NB4 (cell line): ENCODE results near the gene FBXW4.

Experiments
- DNase-seq: peaks from one replicate; pipeline ENCODE4 v3.0.0; 2010; ENCODE audit warnings: low read depth
- H3K4me3 ChIP-seq: one replicate; pipeline ENCODE4 v1.5.1; 2011; ENCODE audit warnings: mild to moderate bottlenecking, low read depth, low read length, moderate library complexity
- CTCF ChIP-seq: IDR thresholded peaks from one replicate; pipeline ENCODE4 v1.5.1; 2012; ENCODE audit warnings: low read depth, low read length
- MAX ChIP-seq: IDR thresholded peaks from 2 replicates; pipeline ENCODE4 v1.6.1; 2011; ENCODE audit warnings: low read depth, low read length
- MYC ChIP-seq: IDR thresholded peaks from 2 replicates; pipeline ENCODE4 v1.6.1; 2011; ENCODE audit warnings: low read depth, low read length
- POLR2A ChIP-seq: IDR thresholded peaks from 2 replicates; pipeline ENCODE4 v1.6.1; 2011; ENCODE audit warnings: mild to moderate bottlenecking; ENCODE audit not compliant: insufficient read length; ENCODE audit errors: extremely low read depth

FBXW4 gene

GRCh38 chr10:101725296-101726114 lies 30.5 kb upstream of the FBXW4 start:
- no peak overlapping the region for H3K4me3 ChIP-seq
- no peak for TF ChIP-seq POLR2A
- no peak for DNase-seq

DNA sequence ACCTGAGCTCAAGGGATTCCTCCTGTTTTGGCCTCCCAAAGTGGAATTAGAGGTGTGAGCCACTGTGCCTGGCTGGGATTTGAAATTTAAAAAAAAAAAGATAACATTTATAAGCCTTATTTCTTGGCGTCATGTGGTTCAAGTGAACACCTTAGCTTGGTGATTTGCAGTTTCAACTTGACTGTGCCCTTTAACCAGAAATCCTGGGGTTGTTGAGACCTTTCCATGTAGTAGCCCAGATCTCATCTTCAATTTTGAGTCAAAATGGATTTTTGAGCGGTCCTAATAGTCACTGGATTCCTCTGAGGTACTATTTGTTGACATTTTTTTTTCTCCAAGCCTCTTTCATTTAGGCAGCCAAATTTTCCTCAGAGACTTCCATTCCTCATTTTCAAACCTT lies 29.5 kb upstream of the FBXW4 start:
- TF ChIP-seq POLR2A (no peak), CTCF (no peak), MYC (no peak), MAX (no peak)
- no peak for DNase-seq
- no peak overlapping the region for H3K4me3 ChIP-seq

GRCh38 chr10:101723176-101723575 lies 28.2 kb upstream of the FBXW4 start:
- H3K4me3 ChIP-seq, result no peak overlapping the region
- no peak for DNase-seq
- TF ChIP-seq CTCF (no peak), MAX (no peak), MYC (no peak), POLR2A (no peak)

DNA sequence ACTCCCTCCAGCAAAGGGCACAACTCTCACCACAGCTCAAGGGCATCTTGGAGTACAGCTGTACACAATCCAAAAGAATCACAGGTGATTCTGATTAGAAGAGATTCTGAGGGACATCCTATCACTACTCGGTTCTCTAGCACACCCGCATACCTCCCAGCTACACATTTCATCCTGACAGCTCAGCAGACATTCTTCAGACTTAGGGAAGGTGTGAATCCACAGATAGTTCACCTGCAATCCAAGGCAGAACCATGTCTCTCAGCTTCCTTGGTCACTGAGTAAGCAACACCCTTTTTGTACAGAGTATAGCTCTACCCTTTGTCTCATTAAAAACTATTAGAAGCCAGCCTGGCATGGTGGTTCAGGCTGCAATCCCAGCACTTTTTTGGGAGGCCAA lies 26.8 kb upstream of the FBXW4 start:
- no peak for DNase-seq
- TF ChIP-seq MAX (no peak), CTCF (no peak), POLR2A (no peak), MYC (no peak)
- no peak overlapping the region for H3K4me3 ChIP-seq

DNA sequence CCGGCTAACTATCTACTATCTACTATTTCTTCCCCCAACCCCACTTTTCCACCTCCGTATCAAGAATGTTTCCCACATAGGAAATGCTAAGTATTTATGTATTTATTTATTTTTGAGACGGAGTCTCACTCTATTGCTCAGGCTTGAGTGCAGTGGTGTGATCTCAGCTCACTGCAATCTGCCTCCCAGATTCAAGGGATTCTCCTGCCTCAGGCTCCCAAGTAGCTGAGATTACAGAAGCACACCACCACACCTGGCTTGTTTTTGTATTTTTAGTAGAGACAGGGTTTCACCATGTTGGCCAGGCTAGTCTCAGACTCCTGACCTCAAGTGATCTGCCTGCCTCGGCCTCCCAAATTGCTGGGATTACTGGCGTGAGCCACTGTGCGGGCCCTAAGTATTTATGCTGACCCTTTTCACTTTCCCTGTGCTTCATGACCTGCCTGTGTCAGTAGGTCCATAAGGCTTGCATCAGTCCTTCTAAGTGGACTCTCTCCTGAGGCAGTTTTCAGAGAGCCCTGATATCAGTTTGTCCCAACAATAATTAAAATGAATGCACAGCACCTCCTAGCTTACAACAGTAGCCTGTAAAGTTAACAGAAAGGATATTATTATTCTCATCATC lies 25.7 kb upstream of the FBXW4 start:
- no peak for DNase-seq
- no peak overlapping the region for H3K4me3 ChIP-seq
- TF ChIP-seq MAX, result no peak
- TF ChIP-seq POLR2A, result no peak
- no peak for TF ChIP-seq MYC
- TF ChIP-seq CTCF, result no peak

DNA sequence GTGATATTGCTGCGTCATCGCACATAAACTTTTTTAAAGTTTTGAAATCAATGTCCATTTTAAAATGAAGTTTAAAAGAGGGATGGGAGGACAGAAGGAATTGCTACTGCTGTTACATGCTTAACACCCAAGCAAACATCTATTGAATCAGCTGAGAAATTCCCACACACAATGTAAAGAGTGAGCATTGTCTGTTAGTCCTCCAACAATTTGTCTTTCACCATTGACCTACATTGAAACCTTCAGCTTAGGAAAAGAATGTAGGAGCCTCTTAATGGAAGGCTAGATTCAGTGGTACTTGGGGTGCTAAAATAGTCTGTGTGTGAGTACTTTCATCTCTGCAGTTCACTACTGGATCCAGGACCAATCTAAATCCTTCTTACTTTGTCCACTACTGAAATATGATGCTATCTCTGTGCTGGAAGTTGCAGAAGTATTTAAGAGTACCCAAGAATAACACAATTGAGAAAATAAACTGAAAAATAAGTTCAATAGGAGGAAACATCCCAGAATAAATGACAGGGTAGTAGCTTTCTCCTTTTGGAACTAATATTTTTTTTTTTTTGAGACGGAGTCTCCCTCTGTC lies 23.8 kb upstream of the FBXW4 start:
- H3K4me3 ChIP-seq, result no peak overlapping the region
- TF ChIP-seq CTCF (no peak), POLR2A (no peak), MYC (no peak), MAX (no peak)

More for the DNA sequence above, 23.8 kb upstream of the FBXW4 start:
- no peak for DNase-seq
